B cell (primary cell): ENCODE measurements around the gene TTC38.

Experiments
- CTCF ChIP-seq: fragments of 200-600 bp; IDR thresholded peaks from one replicate; pipeline ENCODE4 v1.8.0; 2022; ENCODE audit warnings: antibody characterized with exemption, mild to moderate bottlenecking
- EZH2 ChIP-seq: IDR thresholded peaks from 2 replicates; pipeline ENCODE4 v1.6.1; 2012; ENCODE audit warnings: borderline replicate concordance, low read depth, mild to moderate bottlenecking, moderate library complexity, low read length; ENCODE audit not compliant: insufficient read depth, poor library complexity, severe bottlenecking

- no peak for TF ChIP-seq CTCF
- no peak for TF ChIP-seq EZH2
These were observed 28.4 kb upstream of the TTC38 start for GRCh38 chr22:46239261-46240048.
